ENCODE measurements around the gene GGN. TPM values are rescaled to one million over a fixed set of nuclear protein-coding genes. Genes with fewer than 3 reads are reported as not detected.

Gene GGN
- total and polyA plus RNA-seq, 9 of the 15 experiments (the other 6 are each of a cell fraction or from before 2014, with no cell fraction given) = 0.15 to 0.33 TPM; not detected in 7

DNA sequence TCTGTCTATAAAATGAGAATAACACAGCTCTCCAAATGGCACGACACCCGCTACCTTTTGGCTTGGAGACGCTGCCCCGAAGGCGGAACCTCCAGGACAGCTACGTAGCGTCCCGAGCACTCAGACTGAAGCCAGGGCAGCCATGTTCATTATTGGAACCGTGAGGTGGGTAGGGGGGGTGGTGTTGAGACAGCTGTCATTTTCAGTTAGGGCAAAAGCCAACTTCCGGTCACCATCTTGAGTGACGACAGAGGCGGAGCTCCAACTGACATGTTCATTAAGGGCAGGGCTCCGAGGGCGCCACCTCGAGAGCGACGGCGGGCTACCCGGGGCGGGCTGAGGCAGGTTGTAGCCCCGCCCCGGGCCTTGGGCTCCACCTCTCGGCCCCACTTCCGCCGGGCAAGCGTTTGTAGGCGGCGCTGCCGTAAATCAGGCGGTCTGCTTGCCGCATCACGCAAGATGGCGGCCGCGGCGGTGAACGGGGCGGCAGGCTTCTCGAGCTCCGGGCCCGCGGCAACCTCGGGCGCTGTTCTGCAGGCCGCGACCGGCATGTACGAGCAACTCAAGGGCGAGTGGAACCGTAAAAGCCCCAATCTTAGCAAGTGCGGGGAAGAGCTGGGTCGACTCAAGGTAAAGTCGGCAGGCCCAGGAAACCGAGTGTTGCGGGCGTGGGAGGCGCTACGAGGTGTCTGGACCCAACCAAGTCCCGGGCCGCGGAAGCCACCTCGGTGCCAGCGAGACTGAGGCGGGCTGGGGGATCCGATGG, 13.3 kb downstream of the GGN start, which contains the start of gene PSMD8 (continued):
- TF ChIP-seq, protein P1, sequence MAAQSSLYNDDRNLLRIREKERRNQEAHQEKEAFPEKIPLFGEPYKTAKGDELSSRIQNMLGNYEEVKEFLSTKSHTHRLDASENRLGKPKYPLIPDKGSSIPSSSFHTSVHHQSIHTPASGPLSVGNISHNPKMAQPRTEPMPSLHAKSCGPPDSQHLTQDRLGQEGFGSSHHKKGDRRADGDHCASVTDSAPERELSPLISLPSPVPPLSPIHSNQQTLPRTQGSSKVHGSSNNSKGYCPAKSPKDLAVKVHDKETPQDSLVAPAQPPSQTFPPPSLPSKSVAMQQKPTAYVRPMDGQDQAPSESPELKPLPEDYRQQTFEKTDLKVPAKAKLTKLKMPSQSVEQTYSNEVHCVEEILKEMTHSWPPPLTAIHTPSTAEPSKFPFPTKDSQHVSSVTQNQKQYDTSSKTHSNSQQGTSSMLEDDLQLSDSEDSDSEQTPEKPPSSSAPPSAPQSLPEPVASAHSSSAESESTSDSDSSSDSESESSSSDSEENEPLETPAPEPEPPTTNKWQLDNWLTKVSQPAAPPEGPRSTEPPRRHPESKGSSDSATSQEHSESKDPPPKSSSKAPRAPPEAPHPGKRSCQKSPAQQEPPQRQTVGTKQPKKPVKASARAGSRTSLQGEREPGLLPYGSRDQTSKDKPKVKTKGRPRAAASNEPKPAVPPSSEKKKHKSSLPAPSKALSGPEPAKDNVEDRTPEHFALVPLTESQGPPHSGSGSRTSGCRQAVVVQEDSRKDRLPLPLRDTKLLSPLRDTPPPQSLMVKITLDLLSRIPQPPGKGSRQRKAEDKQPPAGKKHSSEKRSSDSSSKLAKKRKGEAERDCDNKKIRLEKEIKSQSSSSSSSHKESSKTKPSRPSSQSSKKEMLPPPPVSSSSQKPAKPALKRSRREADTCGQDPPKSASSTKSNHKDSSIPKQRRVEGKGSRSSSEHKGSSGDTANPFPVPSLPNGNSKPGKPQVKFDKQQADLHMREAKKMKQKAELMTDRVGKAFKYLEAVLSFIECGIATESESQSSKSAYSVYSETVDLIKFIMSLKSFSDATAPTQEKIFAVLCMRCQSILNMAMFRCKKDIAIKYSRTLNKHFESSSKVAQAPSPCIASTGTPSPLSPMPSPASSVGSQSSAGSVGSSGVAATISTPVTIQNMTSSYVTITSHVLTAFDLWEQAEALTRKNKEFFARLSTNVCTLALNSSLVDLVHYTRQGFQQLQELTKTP (IDR thresholded peaks at IDR 0.05; ENCODE audit: low read depth in 1 of 2, partially characterized antibody in 2 of 2) = peak in 1 of 2 experiments; percentile 37
- TF ChIP-seq ZNF717 (CRISPR knock-in tag; IDR thresholded peaks at IDR 0.05) = no peak
- TF ChIP-seq POLR2AphosphoS2 (IDR thresholded peaks at IDR 0.05; ENCODE audit: low read length) = no peak; the same call in 1 of the 2 replicates
- TF ChIP-seq SNIP1 (IDR thresholded peaks at IDR 0.05; ENCODE audit: low read depth) = no peak
- TF ChIP-seq, protein P2, sequence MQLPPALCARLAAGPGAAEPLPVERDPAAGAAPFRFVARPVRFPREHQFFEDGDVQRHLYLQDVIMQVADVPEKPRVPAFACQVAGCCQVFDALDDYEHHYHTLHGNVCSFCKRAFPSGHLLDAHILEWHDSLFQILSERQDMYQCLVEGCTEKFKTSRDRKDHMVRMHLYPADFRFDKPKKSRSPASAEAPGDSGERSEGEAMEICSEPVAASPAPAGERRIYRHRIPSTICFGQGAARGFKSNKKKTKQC (CRISPR knock-in tag; IDR thresholded peaks at IDR 0.05) = peak; percentile 84; the same call in 1 of the 2 replicates
- TF ChIP-seq ZNF316 (IDR thresholded peaks at IDR 0.05) = 0 out of 2 replicates have a peak, but pooled peaks have one; percentile 17
- 0 out of 2 replicates have a peak, but pooled peaks have one; percentile 29 for TF ChIP-seq NR1H2 (CRISPR knock-in tag; IDR thresholded peaks at IDR 0.05)
- TF ChIP-seq MTA3 (IDR thresholded peaks at IDR 0.05; ENCODE audit: borderline replicate concordance) = peak; percentile 87
- TF ChIP-seq ZSCAN29 (IDR thresholded peaks at IDR 0.05) = no peak; the same call in 1 of the 2 replicates
- TF ChIP-seq, protein P3, sequence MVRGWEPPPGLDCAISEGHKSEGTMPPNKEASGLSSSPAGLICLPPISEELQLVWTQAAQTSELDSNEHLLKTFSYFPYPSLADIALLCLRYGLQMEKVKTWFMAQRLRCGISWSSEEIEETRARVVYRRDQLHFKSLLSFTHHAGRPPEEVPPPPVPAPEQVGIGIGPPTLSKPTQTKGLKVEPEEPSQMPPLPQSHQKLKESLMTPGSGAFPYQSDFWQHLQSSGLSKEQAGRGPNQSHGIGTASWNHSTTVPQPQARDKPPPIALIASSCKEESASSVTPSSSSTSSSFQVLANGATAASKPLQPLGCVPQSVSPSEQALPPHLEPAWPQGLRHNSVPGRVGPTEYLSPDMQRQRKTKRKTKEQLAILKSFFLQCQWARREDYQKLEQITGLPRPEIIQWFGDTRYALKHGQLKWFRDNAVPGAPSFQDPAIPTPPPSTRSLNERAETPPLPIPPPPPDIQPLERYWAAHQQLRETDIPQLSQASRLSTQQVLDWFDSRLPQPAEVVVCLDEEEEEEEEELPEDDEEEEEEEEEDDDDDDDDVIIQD (CRISPR knock-in tag; IDR thresholded peaks at IDR 0.05) = no peak
- TF ChIP-seq CCNT2 (IDR thresholded peaks at IDR 0.05; ENCODE audit: borderline replicate concordance, extremely low read depth, insufficient read length, low read depth, low read length) = peak; percentile 94
- peak; percentile 99 for TF ChIP-seq TAF1 (IDR thresholded peaks at IDR 0.05; ENCODE audit: control insufficient read depth, extremely low read depth, insufficient read depth, low read length, severe bottlenecking)
- TF ChIP-seq SRSF1 (IDR thresholded peaks at IDR 0.05; ENCODE audit: low read depth, low read length) = peak; percentile 78; the same call in 1 of the 2 replicates
- no peak; the same call in 1 of the 2 replicates for TF ChIP-seq GTF2F1 (IDR thresholded peaks at IDR 0.05; ENCODE audit: low read depth, low read length)
- TF ChIP-seq EWSR1 (IDR thresholded peaks at IDR 0.05; ENCODE audit: borderline replicate concordance, low read depth, partially characterized antibody) = no peak
- no peak for TF ChIP-seq HNRNPH1 (optimal IDR thresholded peaks at IDR 0.05; ENCODE audit: low read depth, low read length)
- no peak for TF ChIP-seq ZNF57 (CRISPR knock-in tag; IDR thresholded peaks at IDR 0.05)
- no peak for TF ChIP-seq NCOA6 (IDR thresholded peaks at IDR 0.05)
- TF ChIP-seq ERF (CRISPR knock-in tag; IDR thresholded peaks at IDR 0.05) = no peak
- TF ChIP-seq STAT5B (CRISPR knock-in tag; IDR thresholded peaks at IDR 0.05) = no peak
- TF ChIP-seq RCOR1 (IDR thresholded peaks at IDR 0.05; ENCODE audit: borderline replicate concordance in 1 of 2, low read depth in 2 of 2, low read length in 2 of 2) = peak in 1 of 2 experiments; percentile 19; a peak in 1 of 4 replicates
- no peak; a peak in 1 of 4 replicates for TF ChIP-seq ETV6 (IDR thresholded peaks at IDR 0.05; ENCODE audit: borderline replicate concordance in 1 of 2, low read depth in 2 of 2, low read length in 1 of 2)
- TF ChIP-seq ETV6 (CRISPR knock-in tag; IDR thresholded peaks at IDR 0.05; ENCODE audit: borderline replicate concordance) = peak; percentile 57; the same call in 1 of the 2 replicates

Measured in K562 (cell line).